Islet precursor cell (in vitro differentiated cells): ENCODE data around the gene DNAL1.

ENCODE experiments used
- DNase-seq: peaks from one replicate; pipeline ENCODE4 v3.0.0-alpha.2; 2018

The DNAL1 gene

DNA sequence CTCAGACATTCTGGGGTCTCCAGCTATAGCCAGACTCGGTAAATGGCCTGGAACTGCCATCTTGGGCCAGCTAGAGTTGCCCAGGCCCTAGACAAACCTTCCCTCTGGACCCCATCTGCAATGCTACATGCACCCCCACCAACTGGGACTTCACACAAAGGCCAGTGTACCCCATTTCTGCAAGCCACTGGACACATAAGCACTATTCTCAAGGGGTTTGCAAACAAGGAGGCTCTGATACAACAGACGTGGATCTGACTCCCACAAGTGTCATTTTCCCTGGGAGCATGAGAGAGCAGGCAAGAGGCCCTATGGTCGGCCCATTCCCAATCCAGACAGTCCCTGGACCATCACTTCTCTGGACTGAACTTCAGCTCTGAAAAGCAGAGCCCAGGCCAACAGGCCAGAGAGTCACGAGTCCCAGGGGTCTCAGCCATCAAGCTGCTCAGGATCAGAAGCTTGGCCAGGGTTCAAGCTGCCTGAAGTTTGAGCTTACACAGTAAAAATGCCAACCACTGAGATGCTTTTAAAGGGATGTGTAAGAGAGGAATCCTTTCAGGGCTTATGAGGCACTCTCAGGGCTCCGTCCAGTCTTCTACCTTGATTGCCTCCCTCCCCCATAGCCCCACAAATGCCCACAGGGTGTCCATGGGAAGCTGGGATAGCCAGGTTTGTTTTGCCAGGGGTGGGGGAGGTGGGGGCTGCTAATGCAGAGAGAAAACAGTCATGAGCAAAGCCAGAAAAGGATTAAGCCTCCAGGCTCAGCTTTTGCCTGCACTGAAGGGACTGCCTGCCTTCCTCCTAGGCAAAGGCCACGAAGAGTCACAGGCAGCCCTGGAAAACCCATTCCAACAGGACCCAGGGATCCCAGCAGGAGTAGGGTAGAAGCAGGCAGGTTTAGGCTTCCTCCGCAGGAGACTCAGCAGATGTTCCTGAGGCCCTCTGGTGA lies 101.1 kb downstream of the DNAL1 start:
- DNase-seq, result peak; percentile 71

DNA sequence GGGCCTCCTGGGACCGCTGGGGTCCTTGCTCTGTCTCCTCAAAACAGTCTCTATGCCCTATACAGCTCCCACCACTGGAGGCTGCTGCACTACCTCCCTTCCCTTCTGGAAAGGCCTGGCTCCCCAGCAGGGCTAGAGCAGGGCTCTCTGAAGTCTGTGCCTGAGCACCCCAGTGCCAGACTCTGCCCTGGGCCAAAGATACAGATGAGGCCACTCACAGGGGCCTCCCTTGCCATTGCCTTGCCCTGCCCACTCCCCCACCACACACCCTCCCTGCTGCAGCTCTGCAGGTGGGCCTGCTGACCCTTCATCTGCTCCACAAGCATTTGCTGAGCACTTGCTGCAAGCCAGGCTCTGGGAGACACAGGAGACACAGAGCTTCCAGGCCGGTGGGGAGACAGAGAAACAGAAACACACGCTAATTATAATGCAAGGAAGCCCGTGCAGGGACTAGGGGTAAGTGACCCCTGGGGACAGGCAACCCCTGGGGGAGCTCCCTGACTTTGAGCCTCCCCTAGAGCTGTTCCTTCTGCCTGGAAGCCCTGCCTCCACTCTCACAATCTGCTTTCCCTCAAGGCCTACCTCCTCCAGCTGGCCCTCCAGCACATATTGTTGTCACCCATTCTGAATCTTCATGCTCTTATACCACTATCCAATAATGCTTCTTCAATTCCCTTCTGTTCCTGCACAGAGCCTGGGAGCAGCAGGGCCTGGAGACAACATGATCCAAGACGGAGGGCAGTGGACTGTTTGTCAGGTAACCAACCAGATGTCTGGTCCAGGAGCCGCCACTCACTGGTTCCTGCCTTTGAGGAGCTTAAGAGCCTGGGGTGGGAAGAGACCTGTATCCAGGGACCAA lies 102.0 kb downstream of the DNAL1 start:
- DNase-seq, result peak; percentile 56

- peak; percentile 61 for DNase-seq
These were observed 102.8 kb downstream of the DNAL1 start for GRCh38 chr14:73747379-73748211.

DNA sequence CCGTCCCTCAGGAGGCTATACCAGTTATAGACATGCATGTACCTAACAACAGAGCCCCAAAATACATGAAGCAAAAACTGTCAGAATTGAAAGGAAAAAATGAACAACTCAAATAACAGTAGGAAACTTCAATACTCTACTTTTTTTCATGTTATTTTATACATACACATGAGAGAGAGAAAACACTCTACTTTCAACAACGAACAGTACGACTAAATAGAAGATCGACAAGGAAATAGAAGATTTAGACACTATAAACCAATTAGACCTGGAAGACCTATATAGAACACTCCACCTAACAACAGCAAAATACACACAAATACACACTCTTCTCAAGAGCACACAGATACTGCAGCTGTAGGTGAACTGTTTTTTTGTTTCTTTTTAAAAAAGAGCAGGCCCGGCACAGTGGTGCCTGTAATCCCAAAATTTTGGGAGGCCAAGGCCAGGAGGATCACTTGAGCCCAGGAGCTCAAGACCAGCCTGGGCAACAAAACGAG lies 104.1 kb downstream of the DNAL1 start:
- DNase-seq, result no peak

- peak; percentile 77 for DNase-seq
These were observed 105.1 kb downstream of the DNAL1 start for GRCh38 chr14:73749706-73750530.

GRCh38 chr14:73750531-73750901 lies 105.7 kb downstream of the DNAL1 start:
- no peak for DNase-seq

GRCh38 chr14:73751157-73751691 lies 106.4 kb downstream of the DNAL1 start:
- peak; percentile 47 for DNase-seq

GRCh38 chr14:73752297-73752992 lies 107.7 kb downstream of the DNAL1 start:
- DNase-seq, result peak; percentile 67
